DOHH2 (cell line): ENCODE measurements around the gene ITGB4.

Experiments used
- EZH2phosphoT487 ChIP-seq: fragments of 200-600 bp; sonication (generic); IDR thresholded peaks from 2 replicates; pipeline ENCODE4 v1.6.1; 2017; ENCODE audit warnings: borderline replicate concordance, mild to moderate bottlenecking, antibody characterized with exemption, low read length, moderate library complexity, mixed read lengths
- TF ChIP-seq, protein P1 (sequence below): fragments of 200-600 bp; sonication (generic); IDR thresholded peaks from one replicate; pipeline ENCODE4 v1.5.1; 2014; ENCODE audit warnings: antibody characterized with exemption, mild to moderate bottlenecking, low read depth, low read length; ENCODE audit not compliant: poor library complexity, severe bottlenecking

DNA sequence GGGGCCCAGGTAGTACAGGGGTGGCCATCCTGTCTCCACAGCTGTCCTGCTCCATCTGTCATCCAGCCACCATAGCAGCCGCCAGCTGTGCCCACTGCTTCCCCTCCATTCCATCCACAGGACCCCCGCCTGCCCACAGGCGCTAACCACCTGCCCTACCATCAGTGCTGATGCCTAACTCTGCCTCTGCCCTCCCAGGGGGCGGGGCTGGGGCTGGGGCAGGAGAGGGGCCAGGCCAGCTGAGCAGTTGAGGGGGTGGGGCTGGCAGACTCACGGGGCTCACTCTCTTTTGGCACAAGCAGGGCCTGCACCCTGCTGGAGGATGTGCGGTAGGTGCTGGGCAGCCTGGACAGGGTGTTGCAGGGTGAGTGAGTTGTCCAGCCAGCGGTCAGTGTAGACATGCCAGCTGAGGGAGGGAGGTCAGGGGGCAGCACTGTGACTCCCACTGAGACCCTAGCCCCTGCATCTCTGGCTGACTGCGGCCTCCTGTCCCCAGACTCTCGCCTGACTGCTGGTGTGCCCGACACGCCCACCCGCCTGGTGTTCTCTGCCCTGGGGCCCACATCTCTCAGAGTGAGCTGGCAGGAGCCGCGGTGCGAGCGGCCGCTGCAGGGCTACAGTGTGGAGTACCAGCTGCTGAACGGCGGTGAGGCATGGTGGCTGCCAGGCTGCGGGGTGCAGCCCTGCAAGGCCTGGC lies 34.1 kb downstream of the ITGB4 start:
- TF ChIP-seq, protein P1, sequence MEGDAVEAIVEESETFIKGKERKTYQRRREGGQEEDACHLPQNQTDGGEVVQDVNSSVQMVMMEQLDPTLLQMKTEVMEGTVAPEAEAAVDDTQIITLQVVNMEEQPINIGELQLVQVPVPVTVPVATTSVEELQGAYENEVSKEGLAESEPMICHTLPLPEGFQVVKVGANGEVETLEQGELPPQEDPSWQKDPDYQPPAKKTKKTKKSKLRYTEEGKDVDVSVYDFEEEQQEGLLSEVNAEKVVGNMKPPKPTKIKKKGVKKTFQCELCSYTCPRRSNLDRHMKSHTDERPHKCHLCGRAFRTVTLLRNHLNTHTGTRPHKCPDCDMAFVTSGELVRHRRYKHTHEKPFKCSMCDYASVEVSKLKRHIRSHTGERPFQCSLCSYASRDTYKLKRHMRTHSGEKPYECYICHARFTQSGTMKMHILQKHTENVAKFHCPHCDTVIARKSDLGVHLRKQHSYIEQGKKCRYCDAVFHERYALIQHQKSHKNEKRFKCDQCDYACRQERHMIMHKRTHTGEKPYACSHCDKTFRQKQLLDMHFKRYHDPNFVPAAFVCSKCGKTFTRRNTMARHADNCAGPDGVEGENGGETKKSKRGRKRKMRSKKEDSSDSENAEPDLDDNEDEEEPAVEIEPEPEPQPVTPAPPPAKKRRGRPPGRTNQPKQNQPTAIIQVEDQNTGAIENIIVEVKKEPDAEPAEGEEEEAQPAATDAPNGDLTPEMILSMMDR = no peak
- TF ChIP-seq EZH2phosphoT487 = no peak
